ENCODE data around the gene KCNMB2.

Gene KCNMB2

GRCh38 chr3:178628037-178628436 lies 91.8 kb downstream of the KCNMB2 start:
- no peaks in the 10 kb centered on the region for H3K27me3 ChIP-seq (ENCODE audit: insufficient read depth, low read length, poor library complexity)
- H3K4me3 ChIP-seq (ENCODE audit: low read depth in 1 of 2, low read length in 2 of 2) = no peak overlapping the region
- H3K36me3 ChIP-seq (ENCODE audit: insufficient read depth, low read length) = no peaks in the 10 kb centered on the region
- ATAC-seq (ENCODE audit: insufficient read depth, low read depth) (no peak), DNase-seq (no peak)
- TF ChIP-seq CTCF (IDR thresholded peaks at IDR 0.05; ENCODE audit: borderline replicate concordance, extremely low read depth, low read length, poor library complexity, severe bottlenecking) (no peak), EZH2 (IDR thresholded peaks at IDR 0.05; ENCODE audit: borderline replicate concordance, low read depth, low read length, severe bottlenecking) (no peak)
- no peak overlapping the region for H3K4me2 ChIP-seq (ENCODE audit: insufficient read depth, low read length)
- no peaks in the 10 kb centered on the region for H3K4me1 ChIP-seq (ENCODE audit: insufficient read depth, low read length)
- no peaks in the 10 kb centered on the region for H3K79me2 ChIP-seq (ENCODE audit: insufficient read depth, low read length)
- no peaks in the 10 kb centered on the region for H3K9me3 ChIP-seq (ENCODE audit: insufficient read depth, low read length, severe bottlenecking)
- no peaks in the 10 kb centered on the region for H4K20me1 ChIP-seq (ENCODE audit: insufficient read depth, low read length)
- H2AFZ ChIP-seq (ENCODE audit: low read depth, low read length) = no peak overlapping the region
- no peak overlapping the region for H3K9ac ChIP-seq (ENCODE audit: low read depth, low read length)
- no peak overlapping the region for H3K27ac ChIP-seq (ENCODE audit: low read length)

DNA sequence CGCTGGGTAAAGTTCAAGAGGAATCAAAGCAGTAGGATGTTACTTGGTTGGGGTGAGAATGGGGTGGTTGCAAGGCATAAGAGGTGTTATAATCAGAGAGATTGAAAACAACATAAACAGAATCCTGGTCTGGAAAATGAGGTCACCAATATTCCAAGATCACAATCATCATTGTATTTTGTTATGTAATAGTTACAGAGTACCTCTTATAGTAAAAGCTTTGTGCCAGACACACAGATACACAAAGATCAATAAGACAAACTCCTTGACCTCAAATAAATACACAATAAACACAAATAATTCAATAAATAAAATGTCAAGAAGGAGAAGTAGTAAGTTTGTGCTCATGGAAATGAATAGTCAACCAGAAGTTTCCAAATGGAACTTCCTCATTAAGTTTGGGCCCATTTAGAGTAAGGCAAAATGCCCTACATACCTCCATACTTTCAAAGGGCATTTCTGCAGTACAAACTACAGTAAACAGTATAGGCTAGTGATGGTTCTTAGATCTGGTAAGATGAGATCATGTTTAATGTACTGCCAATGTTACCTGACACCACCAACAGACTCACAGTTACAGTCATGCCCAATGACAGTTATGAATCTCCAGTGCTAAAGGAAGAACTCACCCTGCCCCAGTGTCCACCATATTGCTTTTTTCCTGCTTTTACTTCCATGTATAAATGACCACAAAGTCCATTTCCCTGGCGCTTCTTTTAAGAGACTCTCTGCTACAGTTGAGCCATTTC lies 93.4 kb downstream of the KCNMB2 start:
- no peaks in the 10 kb centered on the region for H3K27me3 ChIP-seq (ENCODE audit: insufficient read depth, low read length, poor library complexity)
- ATAC-seq (ENCODE audit: insufficient read depth, low read depth) = no peak
- DNase-seq = no peak
- H3K4me2 ChIP-seq (ENCODE audit: insufficient read depth, low read length) = no peak overlapping the region
- no peaks in the 10 kb centered on the region for H3K79me2 ChIP-seq (ENCODE audit: insufficient read depth, low read length)
- H3K4me3 ChIP-seq (ENCODE audit: low read depth in 1 of 2, low read length in 2 of 2) = no peak overlapping the region
- H3K9ac ChIP-seq (ENCODE audit: low read depth, low read length) = no peak overlapping the region
- no peaks in the 10 kb centered on the region for H4K20me1 ChIP-seq (ENCODE audit: insufficient read depth, low read length)
- no peaks in the 10 kb centered on the region for H3K4me1 ChIP-seq (ENCODE audit: insufficient read depth, low read length)
- no peak overlapping the region for H2AFZ ChIP-seq (ENCODE audit: low read depth, low read length)
- H3K36me3 ChIP-seq (ENCODE audit: insufficient read depth, low read length) = no peaks in the 10 kb centered on the region
- TF ChIP-seq EZH2 (IDR thresholded peaks at IDR 0.05; ENCODE audit: borderline replicate concordance, low read depth, low read length, severe bottlenecking) = no peak
- no peak for TF ChIP-seq CTCF (IDR thresholded peaks at IDR 0.05; ENCODE audit: borderline replicate concordance, extremely low read depth, low read length, poor library complexity, severe bottlenecking)
- H3K27ac ChIP-seq (ENCODE audit: low read length) = no peak overlapping the region
- no peaks in the 10 kb centered on the region for H3K9me3 ChIP-seq (ENCODE audit: insufficient read depth, low read length, severe bottlenecking)

DNA sequence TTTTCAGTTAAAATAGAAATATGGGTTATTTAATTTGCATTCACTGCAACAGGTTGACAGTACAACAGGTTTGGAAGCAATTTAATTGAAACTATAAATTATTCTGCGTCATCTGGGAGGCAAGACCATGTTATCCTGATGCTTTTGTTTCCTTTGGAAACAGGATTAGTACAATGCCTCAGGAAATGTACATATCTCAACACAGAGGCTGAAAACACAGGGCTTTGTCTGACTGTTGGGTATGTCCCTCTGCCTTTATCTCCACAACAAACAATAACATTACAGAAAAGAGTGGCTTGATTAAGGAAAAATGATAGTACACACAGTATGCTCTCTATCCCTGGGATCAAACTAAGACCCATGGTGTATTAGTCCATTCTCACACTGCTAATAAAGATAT lies 95.7 kb downstream of the KCNMB2 start:
- no peak for DNase-seq
- Histone ChIP-seq H2AFZ (ENCODE audit: low read depth, low read length) (no peak overlapping the region), H3K9ac (ENCODE audit: low read depth, low read length) (no peak overlapping the region), H4K20me1 (ENCODE audit: insufficient read depth, low read length) (no peaks in the 10 kb centered on the region), H3K27me3 (ENCODE audit: insufficient read depth, low read length, poor library complexity) (no peaks in the 10 kb centered on the region), H3K36me3 (ENCODE audit: insufficient read depth, low read length) (no peaks in the 10 kb centered on the region), H3K9me3 (ENCODE audit: insufficient read depth, low read length, severe bottlenecking) (no peaks in the 10 kb centered on the region), H3K4me3 (ENCODE audit: low read depth in 1 of 2, low read length in 2 of 2) (no peak overlapping the region), H3K79me2 (ENCODE audit: insufficient read depth, low read length) (no peaks in the 10 kb centered on the region), H3K4me2 (ENCODE audit: insufficient read depth, low read length) (no peak overlapping the region), H3K27ac (ENCODE audit: low read length) (no peak overlapping the region), H3K4me1 (ENCODE audit: insufficient read depth, low read length) (no peaks in the 10 kb centered on the region)
- ATAC-seq (ENCODE audit: insufficient read depth, low read depth) = no peak
- TF ChIP-seq EZH2 (IDR thresholded peaks at IDR 0.05; ENCODE audit: borderline replicate concordance, low read depth, low read length, severe bottlenecking) = no peak
- TF ChIP-seq CTCF (IDR thresholded peaks at IDR 0.05; ENCODE audit: borderline replicate concordance, extremely low read depth, low read length, poor library complexity, severe bottlenecking) = no peak

All from DND-41 (cell line).